Suprapubic skin (tissue), 4 donors: ENCODE measurements around the gene NKPD1.

ENCODE experiments used
- CTCF ChIP-seq, 2 donors: fragments of 200-600 bp in 1 of 2; fragments of 450-650 bp in 1 of 2; sonication (generic) in 1 of 2; IDR thresholded peaks; one replicate each; pipeline ENCODE4 v1.5.1; 2016 to 2019; ENCODE audit warnings: antibody characterized with exemption in 2 of 2, mild to moderate bottlenecking in 1 of 2, moderate library complexity in 1 of 2
- EP300 ChIP-seq: sonication (generic); formaldehyde crosslinking; IDR thresholded peaks from one replicate; pipeline ENCODE4 v1.6.1; 2017; ENCODE audit warnings: antibody characterized with exemption
- POLR2A ChIP-seq, 2 donors: fragments of 450-650 bp; IDR thresholded peaks; one replicate each; pipeline ENCODE4 v1.6.1; 2017; ENCODE audit warnings: antibody characterized with exemption in 2 of 2, mild to moderate bottlenecking in 2 of 2, moderate library complexity in 2 of 2
- POLR2AphosphoS5 ChIP-seq, 3 donors: sonication (generic); formaldehyde crosslinking; IDR thresholded peaks; one replicate each; pipeline ENCODE4 v1.6.1; 2017; ENCODE audit warnings: antibody characterized with exemption in 3 of 3

GRCh38 chr19:45133661-45134060, 27.1 kb downstream of the NKPD1 start:
- TF ChIP-seq POLR2AphosphoS5 (IDR thresholded peaks at IDR 0.05) = no peak
- TF ChIP-seq POLR2A (IDR thresholded peaks at IDR 0.05) = no peak
- no peak for TF ChIP-seq EP300
- no peak for TF ChIP-seq CTCF (IDR thresholded peaks at IDR 0.05)
